ENCODE results near the gene IL1R2. TPM values are rescaled to one million over a fixed set of nuclear protein-coding genes. Genes with fewer than 3 reads are reported as not detected.

Gene IL1R2
- total and polyA plus RNA-seq, 2 of the 8 experiments (the other 6 are each of a cell fraction or from before 2014, with no cell fraction given) = 0.06 TPM; not detected in 1

DNA sequence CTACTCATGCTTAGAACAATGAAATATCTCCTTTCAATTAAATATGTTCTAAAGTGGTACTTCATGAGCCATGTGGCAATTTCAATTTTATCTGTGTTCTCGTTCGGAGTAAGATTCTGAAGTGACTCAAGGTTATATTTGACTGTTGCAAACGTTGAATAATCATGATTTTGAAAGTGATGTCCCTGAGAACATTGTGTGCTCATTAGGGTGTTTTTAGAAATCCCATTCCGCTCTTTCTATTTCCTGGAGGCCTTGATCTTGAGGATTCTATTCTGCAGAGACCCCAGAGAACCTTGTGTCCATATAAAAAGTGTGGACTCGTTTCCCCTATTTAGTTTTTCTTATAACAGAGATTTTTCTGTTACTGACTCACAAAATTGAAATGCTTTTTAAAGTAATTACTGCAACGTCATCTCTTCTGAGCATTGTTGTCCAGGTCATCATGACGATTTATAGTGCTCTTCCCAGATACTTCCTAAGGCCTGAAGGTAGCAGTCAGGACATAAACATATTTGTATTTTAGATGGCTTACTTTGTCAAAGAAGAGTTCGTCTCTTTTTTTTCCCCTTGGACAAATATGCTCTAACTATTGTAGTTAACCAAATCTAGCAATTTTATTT, 27.2 kb downstream of the IL1R2 start:
- POLR2A ChIA-PET (ENCODE audit: partially characterized antibody) = no interaction called here
- Histone ChIP-seq H3K4ac (replicated peaks; ENCODE audit: insufficient read length, low read depth, low read length) (no peak overlapping the region), H4K91ac (replicated peaks; ENCODE audit: insufficient read length, low read length) (no peak overlapping the region), H2BK5ac (ENCODE audit: low read depth, low read length) (no peak overlapping the region), H3K23me2 (ENCODE audit: low read depth, low read length) (no peaks in the 10 kb centered on the region), H2AK5ac (ENCODE audit: low read depth, low read length) (no peak overlapping the region), H3K9me3 (ENCODE audit: insufficient read depth in 2 of 2, low read depth in 1 of 2, low read length in 1 of 2) (no peaks in the 10 kb centered on the region), H4K5ac (ENCODE audit: insufficient read length, low read depth, low read length) (no peak overlapping the region), H3K27me3 (replicated peaks in 1 of 4; ENCODE audit: control insufficient read depth in 3 of 4, extremely low read depth in 1 of 4, insufficient read depth in 3 of 4, low read length in 3 of 4) (no peaks in the 10 kb centered on the region), H3K23ac (ENCODE audit: insufficient read length) (no peak overlapping the region), H3K79me2 (ENCODE audit: control insufficient read depth in 1 of 2, insufficient read depth in 2 of 2, low read length in 2 of 2) (no peaks in the 10 kb centered on the region), H3K14ac (ENCODE audit: insufficient read length) (no peak overlapping the region), H3K4me2 (ENCODE audit: insufficient read depth in 1 of 2, low read depth in 2 of 2, low read length in 2 of 2) (no peak overlapping the region), H3K18ac (ENCODE audit: extremely low read depth, low read length) (no peak overlapping the region), H2BK15ac (ENCODE audit: low read length) (no peak overlapping the region), H3K4me3 (ENCODE audit: extremely low read depth in 1 of 4, insufficient read depth in 2 of 4, low read depth in 3 of 4, low read length in 4 of 4) (no peak overlapping the region), H3K56ac (replicated peaks; ENCODE audit: insufficient read length, low read depth, low read length) (no peak overlapping the region), H3K9ac (replicated peaks in 1 of 4; ENCODE audit: extremely low read depth in 1 of 4, low read depth in 3 of 4, low read length in 3 of 4) (no peak overlapping the region), H2AFZ (ENCODE audit: low read length) (no peak overlapping the region), H3K36me3 (ENCODE audit: control insufficient read depth in 2 of 4, insufficient read depth in 4 of 4, low read length in 3 of 4) (no peaks in the 10 kb centered on the region), H4K20me1 (replicated peaks in 1 of 2; ENCODE audit: control insufficient read depth in 1 of 2, insufficient read depth in 2 of 2, low read length in 2 of 2) (no peaks in the 10 kb centered on the region), H2BK12ac (ENCODE audit: low read depth, low read length) (no peak overlapping the region), H3K4me1 (replicated peaks in 1 of 4; ENCODE audit: control insufficient read depth in 3 of 4, insufficient read depth in 4 of 4, low read length in 3 of 4) (peaks cover 0 to 3% (median 0%) of the 10 kb centered on the region in 4 experiments; a peak in 1 of 7 replicates), H3K27ac (ENCODE audit: low read depth, low read length) (no peak overlapping the region), H4K8ac (ENCODE audit: extremely low read depth, insufficient read depth, low read length) (no peak overlapping the region), H2BK20ac (ENCODE audit: low read length) (no peak overlapping the region), H2BK120ac (replicated peaks; ENCODE audit: low read depth, low read length) (no peak overlapping the region), H3K79me1 (ENCODE audit: low read depth, low read length) (no peaks in the 10 kb centered on the region)
- WGBS, 2 experiments (ENCODE audit: extremely low coverage in 1 of 2, insufficient coverage in 1 of 2, insufficient read length in 1 of 2, insufficient replicate concordance in 2 of 2, low coverage in 1 of 2, low lambda C conversion rate in 2 of 2, missing lambda C conversion rate in 1 of 2) = 89% methylated on average over 8 of the region's 8 CpGs; no CpG with 5 or more reads in 1 of the 2 experiments
- CTCF ChIA-PET (ENCODE audit: partially characterized antibody) = interaction anchor here (1.3 to 2.7 kb wide), 13 partner anchors 8 to 222 kb away, joined by 4 to 48 read pairs (median 10); partner anchors contain the start of gene IL1R1
- no peak for DNase-seq (ENCODE audit: low read depth in 1 of 2, low spot score in 2 of 2)
- TF ChIP-seq RXRA (IDR thresholded peaks at IDR 0.05; ENCODE audit: insufficient read depth, low read depth, low read length) (no peak), SP4 (IDR thresholded peaks at IDR 0.05; ENCODE audit: low read length) (no peak), BACH1 (IDR thresholded peaks at IDR 0.05; ENCODE audit: low read length) (no peak), NRF1 (IDR thresholded peaks at IDR 0.05; ENCODE audit: low read depth, low read length) (no peak), MAFK (IDR thresholded peaks at IDR 0.05; ENCODE audit: low read depth, low read length) (no peak), GTF2F1 (IDR thresholded peaks at IDR 0.05; ENCODE audit: borderline replicate concordance, low read depth, low read length) (no peak), KDM4A (IDR thresholded peaks at IDR 0.05; ENCODE audit: low read depth, low read length, severe bottlenecking) (no peak), JUND (IDR thresholded peaks at IDR 0.05; ENCODE audit: low read length) (no peak), HDAC6 (IDR thresholded peaks at IDR 0.05; ENCODE audit: low read depth, low read length) (no peak), JUN (IDR thresholded peaks at IDR 0.05; ENCODE audit: low read depth, low read length) (no peak), TBP (IDR thresholded peaks at IDR 0.05; ENCODE audit: low read depth, low read length) (no peak)
- no peak for FAIRE-seq
